HEK293T (cell line): ENCODE data around the gene OXCT1.

Source experiments
- BHLHE40 ChIP-seq: fragments of 450-650 bp; IDR thresholded peaks from 2 replicates; pipeline ENCODE4 v1.6.1; 2016; ENCODE audit warnings: mild to moderate bottlenecking, moderate library complexity, borderline replicate concordance
- CTBP1 ChIP-seq: fragments of 450-650 bp; IDR thresholded peaks from 2 replicates; pipeline ENCODE4 v1.6.1; 2016; ENCODE audit warnings: borderline replicate concordance
- FOXA1 ChIP-seq: fragments of 450-650 bp; IDR thresholded peaks from 2 replicates; pipeline ENCODE4 v1.6.1; 2016; ENCODE audit warnings: mild to moderate bottlenecking
- FOXK2 ChIP-seq: fragments of 450-650 bp; IDR thresholded peaks from 2 replicates; pipeline ENCODE4 v1.6.1; 2016; ENCODE audit warnings: mild to moderate bottlenecking
- FOXM1 ChIP-seq: fragments of 450-650 bp; IDR thresholded peaks from 2 replicates; pipeline ENCODE4 v1.6.1; 2017; ENCODE audit warnings: mild to moderate bottlenecking, borderline replicate concordance
- L3MBTL2 ChIP-seq: fragments of 450-650 bp; conservative IDR thresholded peaks from 2 replicates; pipeline ENCODE4 v1.6.1; 2016; ENCODE audit warnings: mild to moderate bottlenecking
- NFRKB ChIP-seq: fragments of 450-650 bp; IDR thresholded peaks from 2 replicates; pipeline ENCODE4 v1.6.1; 2016; ENCODE audit warnings: mild to moderate bottlenecking, moderate library complexity
- SP1 ChIP-seq: fragments of 450-650 bp; IDR thresholded peaks from 2 replicates; pipeline ENCODE4 v1.6.1; 2017
- TARDBP ChIP-seq: fragments of 450-650 bp; IDR thresholded peaks from 2 replicates; pipeline ENCODE4 v1.6.1; 2016
- ZNF384 ChIP-seq: fragments of 450-650 bp; IDR thresholded peaks from 2 replicates; pipeline ENCODE4 v1.6.1; 2016

GRCh38 chr5:41883936-41884335, 13.7 kb upstream of the OXCT1 start:
- TF ChIP-seq ZNF384 (no peak), NFRKB (no peak), BHLHE40 (no peak), FOXA1 (no peak), FOXM1 (no peak), L3MBTL2 (no peak), TARDBP (no peak), CTBP1 (no peak), SP1 (no peak), FOXK2 (no peak)
